ENCODE data around the gene HEG1. TPM values are rescaled to one million over a fixed set of nuclear protein-coding genes. Genes with fewer than 3 reads are reported as not detected.

Gene HEG1
- total and polyA plus RNA-seq, 2 experiments from 2014 or later = 1.8 to 8.8 TPM

DNA sequence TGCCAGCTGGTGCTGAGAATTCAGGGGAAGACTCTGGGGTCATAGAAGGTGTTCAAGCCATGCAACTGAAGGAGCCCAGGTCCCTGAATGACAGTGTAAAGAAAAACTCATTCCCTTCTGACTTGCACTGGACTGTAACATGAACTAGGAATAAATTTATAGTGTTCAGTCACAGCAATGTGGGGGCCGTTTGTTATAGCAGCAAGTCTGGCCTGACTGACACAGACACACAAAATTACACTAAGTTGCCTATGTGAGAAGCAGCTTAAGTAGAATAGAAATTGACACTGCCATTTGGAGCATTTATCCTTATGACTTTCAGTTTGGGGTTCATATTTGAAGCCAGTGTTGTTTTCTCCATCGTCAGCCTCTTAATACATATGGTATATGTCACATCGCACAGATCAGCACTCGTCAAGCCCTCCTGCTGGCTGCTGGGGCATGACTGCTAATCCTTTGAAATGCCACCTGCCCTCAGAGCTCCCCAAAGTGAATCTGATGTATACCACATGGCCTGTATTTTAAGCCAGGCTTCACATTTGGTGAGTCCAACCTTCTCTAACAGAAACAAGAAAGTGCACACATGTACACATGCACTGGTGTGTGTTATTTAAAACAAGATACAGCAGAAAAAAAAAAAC is 17.1 kb upstream of the HEG1 start:
- H3K4me2 ChIP-seq = no peak overlapping the region
- peaks cover 9% of the 10 kb centered on the region for H3K27me3 Mint-ChIP-seq (ENCODE audit: insufficient read depth, low read depth, poor library complexity)
- no peaks in the 10 kb centered on the region for H3F3A ChIP-seq (replicated peaks; ENCODE audit: low read depth)
- H3K36me3 Mint-ChIP-seq (ENCODE audit: low read depth) = no peaks in the 10 kb centered on the region; the same call in 2 of the 3 replicates
- H3K4me3 Mint-ChIP-seq = no peak overlapping the region
- no peak overlapping the region for H3K27ac ChIP-seq (ENCODE audit: low read depth)
- H3K9me3 Mint-ChIP-seq = no peaks in the 10 kb centered on the region
- H3K79me2 ChIP-seq (replicated peaks; ENCODE audit: insufficient read depth) = no peaks in the 10 kb centered on the region
- no peaks in the 10 kb centered on the region for H3K36me3 ChIP-seq (ENCODE audit: insufficient read depth)
- no peak overlapping the region for H2AFZ ChIP-seq
- TF ChIP-seq JUNB (IDR thresholded peaks at IDR 0.05; ENCODE audit: unreplicated experiment) = no peak
- TF ChIP-seq ZNF114 (CRISPR knock-in tag; IDR thresholded peaks at IDR 0.05) = no peak
- no peak for TF ChIP-seq CTCF (conservative IDR thresholded peaks at IDR 0.05; ENCODE audit: low read depth in 2 of 2)
- TF ChIP-seq ZNF331 (CRISPR knock-in tag; IDR thresholded peaks at IDR 0.05; ENCODE audit: low read depth) = no peak
- no peak for TF ChIP-seq CREB1 (CRISPR knock-in tag; IDR thresholded peaks at IDR 0.05; ENCODE audit: low read depth)
- TF ChIP-seq, protein P1, sequence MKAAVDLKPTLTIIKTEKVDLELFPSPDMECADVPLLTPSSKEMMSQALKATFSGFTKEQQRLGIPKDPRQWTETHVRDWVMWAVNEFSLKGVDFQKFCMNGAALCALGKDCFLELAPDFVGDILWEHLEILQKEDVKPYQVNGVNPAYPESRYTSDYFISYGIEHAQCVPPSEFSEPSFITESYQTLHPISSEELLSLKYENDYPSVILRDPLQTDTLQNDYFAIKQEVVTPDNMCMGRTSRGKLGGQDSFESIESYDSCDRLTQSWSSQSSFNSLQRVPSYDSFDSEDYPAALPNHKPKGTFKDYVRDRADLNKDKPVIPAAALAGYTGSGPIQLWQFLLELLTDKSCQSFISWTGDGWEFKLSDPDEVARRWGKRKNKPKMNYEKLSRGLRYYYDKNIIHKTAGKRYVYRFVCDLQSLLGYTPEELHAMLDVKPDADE (IDR thresholded peaks at IDR 0.05) = no peak
- no peak for TF ChIP-seq STAT1 (IDR thresholded peaks at IDR 0.05; ENCODE audit: unreplicated experiment)
- TF ChIP-seq REST (IDR thresholded peaks at IDR 0.05; ENCODE audit: unreplicated experiment) = no peak
- ATAC-seq = no peak
- H3K4me3 ChIP-seq = no peak overlapping the region
- no peaks in the 10 kb centered on the region for H3K4me1 ChIP-seq (ENCODE audit: insufficient read depth)
- no peak overlapping the region for H3K27ac Mint-ChIP-seq
- H3K4me1 Mint-ChIP-seq = peaks cover 18% of the 10 kb centered on the region
- H3K9me2 ChIP-seq (ENCODE audit: insufficient read depth) = peaks cover 12% of the 10 kb centered on the region
- H3K27me3 ChIP-seq (ENCODE audit: insufficient read depth) = no peaks in the 10 kb centered on the region
- no peak for DNase-seq (ENCODE audit: low spot score)
- H4K20me1 ChIP-seq (replicated peaks; ENCODE audit: insufficient read depth) = no peaks in the 10 kb centered on the region

- Mint-ChIP-seq H3K27ac (no peak overlapping the region), H3K27me3 (ENCODE audit: insufficient read depth, low read depth, poor library complexity) (peaks cover 9% of the 10 kb centered on the region), H3K9me3 (no peaks in the 10 kb centered on the region), H3K4me1 (peaks cover 17% of the 10 kb centered on the region), H3K36me3 (ENCODE audit: low read depth) (no peaks in the 10 kb centered on the region; the same call in 2 of the 3 replicates), H3K4me3 (no peak overlapping the region)
- no peak overlapping the region for H3K27ac ChIP-seq (ENCODE audit: low read depth)
- H3F3A ChIP-seq (replicated peaks; ENCODE audit: low read depth) = no peaks in the 10 kb centered on the region
- no peaks in the 10 kb centered on the region for H3K79me2 ChIP-seq (replicated peaks; ENCODE audit: insufficient read depth)
- no peak for DNase-seq (ENCODE audit: low spot score)
- ATAC-seq = no peak
- H2AFZ ChIP-seq = no peak overlapping the region
- H3K9me2 ChIP-seq (ENCODE audit: insufficient read depth) = peaks cover 9% of the 10 kb centered on the region
- no peak overlapping the region for H3K4me2 ChIP-seq
- H3K27me3 ChIP-seq (ENCODE audit: insufficient read depth) = no peaks in the 10 kb centered on the region
- no peaks in the 10 kb centered on the region for H3K36me3 ChIP-seq (ENCODE audit: insufficient read depth)
- H3K4me3 ChIP-seq = no peak overlapping the region
- H4K20me1 ChIP-seq (replicated peaks; ENCODE audit: insufficient read depth) = no peaks in the 10 kb centered on the region
- no peaks in the 10 kb centered on the region for H3K4me1 ChIP-seq (ENCODE audit: insufficient read depth)
- no peak for TF ChIP-seq POLR2AphosphoS5 (IDR thresholded peaks at IDR 0.05; ENCODE audit: low read depth)
- no peak for TF ChIP-seq EZH2phosphoT487 (IDR thresholded peaks at IDR 0.05; ENCODE audit: unreplicated experiment)
- no peak for TF ChIP-seq REST (IDR thresholded peaks at IDR 0.05; ENCODE audit: unreplicated experiment)
- no peak for TF ChIP-seq ZNF114 (CRISPR knock-in tag; IDR thresholded peaks at IDR 0.05)
- TF ChIP-seq, protein P1 (IDR thresholded peaks at IDR 0.05) = no peak
- no peak for TF ChIP-seq ZNF331 (CRISPR knock-in tag; IDR thresholded peaks at IDR 0.05; ENCODE audit: low read depth)
- TF ChIP-seq JUNB (IDR thresholded peaks at IDR 0.05; ENCODE audit: unreplicated experiment) = no peak
- no peak for TF ChIP-seq NANOG (IDR thresholded peaks at IDR 0.05; ENCODE audit: borderline replicate concordance)
- TF ChIP-seq STAT1 (IDR thresholded peaks at IDR 0.05; ENCODE audit: unreplicated experiment) = no peak
- no peak for TF ChIP-seq EZH2 (IDR thresholded peaks at IDR 0.05; ENCODE audit: low read depth, unreplicated experiment)
- no peak for TF ChIP-seq CREB1 (CRISPR knock-in tag; IDR thresholded peaks at IDR 0.05; ENCODE audit: low read depth)
Measured at GRCh38 chr3:125072301-125072700, 16.5 kb upstream of the HEG1 start.
